CD14-positive monocyte (primary cell): ENCODE measurements around the gene HMGN1. TPM values are rescaled to one million over a fixed set of nuclear protein-coding genes. Genes with fewer than 3 reads are reported as not detected.

Experiments used
- DNase-seq, 3 donors: peaks; one replicate each; pipeline ENCODE4 v3.0.0-alpha.2; 2011 to 2022
- H2AFZ ChIP-seq: 2 replicates; pipeline ENCODE4 v1.6.0; 2012; ENCODE audit warnings: mild to moderate bottlenecking, low read depth, low read length, inconsistent platforms; ENCODE audit not compliant: insufficient read depth, poor library complexity, severe bottlenecking
- H3K27ac ChIP-seq, 2 donors: 1 replicate in 1 of 2; 2 replicates in 1 of 2; pipeline ENCODE4 v1.5.1; 2012 to 2013; ENCODE audit warnings: low read length in 2 of 2, control low read depth in 1 of 2, inconsistent platforms in 1 of 2, low read depth in 1 of 2, mild to moderate bottlenecking in 1 of 2
- H3K27me3 ChIP-seq, 2 donors: one replicate each; pipeline versions ENCODE4 v1.6.0 to v1.6.1; 2011 to 2013; ENCODE audit warnings: low read length in 2 of 2; ENCODE audit not compliant: control insufficient read depth in 2 of 2, insufficient read depth in 2 of 2
- H3K36me3 ChIP-seq, 2 donors: replicated peaks in 1 of 2; 1 replicate in 1 of 2; 2 replicates in 1 of 2; pipeline versions ENCODE4 v1.5.1 to v1.6.1; 2012 to 2013; ENCODE audit warnings: low read length in 2 of 2, control low read depth in 1 of 2, inconsistent platforms in 1 of 2, mild to moderate bottlenecking in 1 of 2; ENCODE audit not compliant: insufficient read depth in 2 of 2, control insufficient read depth in 1 of 2
- H3K4me1 ChIP-seq, 2 donors: 1 replicate in 1 of 2; 2 replicates in 1 of 2; pipeline versions ENCODE4 v1.5.1 to v1.6.1; 2012 to 2013; ENCODE audit warnings: low read length in 2 of 2, control low read depth in 1 of 2, inconsistent platforms in 1 of 2, mild to moderate bottlenecking in 1 of 2, moderate library complexity in 1 of 2; ENCODE audit not compliant: insufficient read depth in 2 of 2, control insufficient read depth in 1 of 2
- H3K4me2 ChIP-seq: replicated peaks from 2 replicates; pipeline ENCODE3; 2012; ENCODE audit warnings: low read length, moderate library complexity, mild to moderate bottlenecking; ENCODE audit not compliant: poor library complexity, severe bottlenecking; ENCODE audit errors: extremely low read depth
- H3K4me3 ChIP-seq, 3 experiments: fragments of 200-600 bp in 1 of 3; sonication (generic) in 1 of 3; replicated peaks in 1 of 3; 1 replicate in 2 of 3; 2 replicates in 1 of 3; pipeline ENCODE4 v1.5.1; 2011 to 2013; ENCODE audit warnings: low read length in 3 of 3, mild to moderate bottlenecking in 3 of 3, control low read depth in 2 of 3, low read depth in 2 of 3, inconsistent platforms in 1 of 3, moderate library complexity in 1 of 3
- H3K79me2 ChIP-seq: 2 replicates; pipeline ENCODE4 v1.6.0; 2012; ENCODE audit warnings: mild to moderate bottlenecking, control low read depth, inconsistent platforms, low read length, moderate library complexity; ENCODE audit not compliant: insufficient read depth
- H3K9ac ChIP-seq: 2 replicates; pipeline ENCODE4 v1.6.0; 2017; ENCODE audit warnings: low read length, mild to moderate bottlenecking; ENCODE audit not compliant: insufficient read depth, poor library complexity, severe bottlenecking
- H3K9me3 ChIP-seq, 2 donors: replicated peaks in 1 of 2; 1 replicate in 1 of 2; 2 replicates in 1 of 2; pipeline versions ENCODE4 v1.5.1 to v1.6.1; 2012 to 2013; ENCODE audit warnings: low read length in 2 of 2, control low read depth in 1 of 2; ENCODE audit not compliant: control insufficient read depth in 1 of 2, insufficient read depth in 1 of 2
- H4K20me1 ChIP-seq: 2 replicates; pipeline ENCODE4 v1.6.0; 2012; ENCODE audit warnings: mild to moderate bottlenecking, low read length, control low read depth, moderate library complexity; ENCODE audit not compliant: insufficient read depth
- H3K27ac Mint-ChIP-seq, 7 donors: one replicate each; pipeline ENCODE4 v1.8.0; 2020; ENCODE audit warnings: mild to moderate bottlenecking in 7 of 7, mixed read lengths in 7 of 7, moderate library complexity in 6 of 7, inconsistent platforms in 2 of 7
- H3K27me3 Mint-ChIP-seq, 3 donors: one replicate each; pipeline ENCODE4 v1.8.0; 2021 to 2022; ENCODE audit warnings: low read depth in 3 of 3, mild to moderate bottlenecking in 3 of 3, mixed read lengths in 3 of 3, moderate library complexity in 3 of 3, inconsistent platforms in 1 of 3
- H3K36me3 Mint-ChIP-seq, 2 donors: one replicate each; pipeline ENCODE4 v1.8.0; 2020; ENCODE audit warnings: mixed read lengths in 2 of 2, inconsistent platforms in 1 of 2, mild to moderate bottlenecking in 1 of 2
- H3K4me1 Mint-ChIP-seq: one replicate; pipeline ENCODE4 v1.8.0; 2020; ENCODE audit warnings: mild to moderate bottlenecking, mixed read lengths
- H3K4me3 Mint-ChIP-seq, 2 donors: one replicate each; pipeline ENCODE4 v1.8.0; 2020; ENCODE audit warnings: mild to moderate bottlenecking in 2 of 2, mixed read lengths in 2 of 2, moderate library complexity in 1 of 2
- H3K9me3 Mint-ChIP-seq, 7 donors: one replicate each; pipeline ENCODE4 v1.8.0; 2020 to 2022; ENCODE audit warnings: mixed read lengths in 7 of 7, mild to moderate bottlenecking in 6 of 7, moderate library complexity in 6 of 7, inconsistent platforms in 2 of 7
- CTCF ChIP-seq: fragments of 200-600 bp; IDR thresholded peaks from one replicate; pipeline ENCODE4 v1.8.0; 2022; ENCODE audit warnings: antibody characterized with exemption, mild to moderate bottlenecking
- WGBS: methylation state at CpG from one replicate; pipeline ENCODE4 v1.1.5; 2013; ENCODE audit warnings: missing lambda C conversion rate; ENCODE audit not compliant: insufficient coverage; 5-methylcytosine and 5-hydroxymethylcytosine counted together
- intact Hi-C, 2 donors: fragments of 100-400 bp; cut with micrococcal nuclease; formaldehyde crosslinking; loops; one replicate each; pipeline versions ENCODE4 v1.15.0 to v1.15.1; 2023
- polyA plus RNA-seq, 3 donors: library from polyadenylated mRNA; depleted of rRNA in 1 of 3; unstranded in 2 of 3; stranded (reverse) in 1 of 3; fragments of 300-500 nt in 2 of 3; fragments of >200 nt in 1 of 3; fragmentation: Illumina TruSeq in 2 of 3; gene quantifications; 1 replicate in 2 of 3; 2 replicates in 1 of 3; pipeline ENCODE4 v1.2.3, GENCODE V29; 2012 to 2021

The HMGN1 gene
- polyA plus RNA-seq, 3 donors: 59.8 to 74.7 (median 72.7) TPM

GRCh38 chr21:39312112-39313041 is 36.5 kb downstream of the HMGN1 start:
- H3K9me3 ChIP-seq: no peaks in the 10 kb centered on the region
- peaks cover 14 to 32% of the 10 kb centered on the region in 2 donors for H3K4me1 ChIP-seq
- no peaks in the 10 kb centered on the region for H3K27me3 ChIP-seq
- peak overlapping the region; percentile 64 to 82 (median 76) for H3K4me3 ChIP-seq
- peaks cover 20 to 24% of the 10 kb centered on the region in 2 donors for H3K36me3 ChIP-seq
- H3K79me2 ChIP-seq: peaks cover 66% of the 10 kb centered on the region
- 2% methylated on average over 48 of the region's 65 CpGs for WGBS
- no peak for TF ChIP-seq CTCF
- H4K20me1 ChIP-seq: peaks cover 48% of the 10 kb centered on the region
- H3K27me3 Mint-ChIP-seq: no peaks in the 10 kb centered on the region
- H3K36me3 Mint-ChIP-seq: peaks cover 8 to 39% of the 10 kb centered on the region in 2 donors
- intact Hi-C loops: loop anchor here (2.0 to 10.0 kb wide), 5 partner anchors 35 to 135 kb away; partner anchors contain the start of genes HMGN1 (in 2 of the 2) and LCA5L (in 2 of the 2)
- H3K4me2 ChIP-seq: peak overlapping the region; percentile 83
- DNase-seq: peak; percentile 84 to 90 (median 85)
- peak overlapping the region; percentile 71 for H2AFZ ChIP-seq
- peak overlapping the region; percentile 97 for H3K9ac ChIP-seq
- H3K9me3 Mint-ChIP-seq: no peaks in the 10 kb centered on the region
- H3K27ac ChIP-seq: peak overlapping the region in 1 of 2 donors; percentile 95
- H3K4me3 Mint-ChIP-seq: peak overlapping the region; percentile 86 to 94
- peak overlapping the region; percentile 76 to 91 (median 85) for H3K27ac Mint-ChIP-seq
- peaks cover 22% of the 10 kb centered on the region for H3K4me1 Mint-ChIP-seq

GRCh38 chr21:39311164-39311563 is 37.7 kb downstream of the HMGN1 start:
- peaks cover 58% of the 10 kb centered on the region for H4K20me1 ChIP-seq
- Mint-ChIP-seq H3K27me3 (no peaks in the 10 kb centered on the region), H3K4me3 (no peak overlapping the region), H3K27ac (peak overlapping the region in 1 of 7 donors; percentile 48), H3K9me3 (no peaks in the 10 kb centered on the region), H3K4me1 (peaks cover 17% of the 10 kb centered on the region), H3K36me3 (peaks cover 9 to 42% of the 10 kb centered on the region in 2 donors)
- H3K36me3 ChIP-seq: peaks cover 21 to 24% of the 10 kb centered on the region in 2 donors
- no peak for TF ChIP-seq CTCF
- intact Hi-C loops: loop anchor here (5.0 to 10.0 kb wide), 4 partner anchors 36 to 136 kb away; partner anchors contain the start of genes LCA5L (in 2 of the 2) and HMGN1 (in 1 of the 2)
- no peak overlapping the region for H3K9ac ChIP-seq
- no peak overlapping the region for H3K4me2 ChIP-seq
- H3K79me2 ChIP-seq: peaks cover 78% of the 10 kb centered on the region
- no peak for DNase-seq
- H3K4me1 ChIP-seq: peaks cover 9 to 25% of the 10 kb centered on the region in 2 donors
- H3K27ac ChIP-seq: no peak overlapping the region
- no peak overlapping the region for H2AFZ ChIP-seq
- H3K4me3 ChIP-seq: no peak overlapping the region
- WGBS: 100% methylated on average over 2 of the region's 7 CpGs
- no peaks in the 10 kb centered on the region for H3K9me3 ChIP-seq
- no peaks in the 10 kb centered on the region for H3K27me3 ChIP-seq
